SK-N-SH (cell line): ENCODE results near the gene HUWE1. TPM values are rescaled to one million over a fixed set of nuclear protein-coding genes. Genes with fewer than 3 reads are reported as not detected.

Experiments used
- CTCF ChIA-PET: fragments of 300-600, 350-600 bp; formaldehyde crosslinking; extraction: SDS; loops from one replicate; lab custom pipeline; 2021; lab: Yijun Ruan, JAX
- POLR2A ChIA-PET: fragments of 350-600 bp; sonication (Branson Sonifier 250); formaldehyde crosslinking; extraction: SDS; loops from one replicate; lab custom pipeline; 2020; ENCODE audit warnings: antibody characterized with exemption, inconsistent platforms; lab: Yijun Ruan, JAX
- DNase-seq: peaks from one replicate; pipeline ENCODE4 v3.0.0; 2012
- H2AFZ ChIP-seq: fragments of 200-600 bp; sonication (generic); 2 replicates; pipeline ENCODE4 v1.8.1; 2016; ENCODE audit warnings: antibody characterized with exemption, mild to moderate bottlenecking, low read depth
- H3F3A ChIP-seq: fragments of 200-600 bp; sonication (generic); replicated peaks from 2 replicates; pipeline ENCODE3; 2016; ENCODE audit warnings: antibody characterized with exemption, mild to moderate bottlenecking; ENCODE audit not compliant: insufficient read depth
- H3K27ac ChIP-seq, 2 experiments: fragments of 200-500 bp in 1 of 2; fragments of 200-600 bp in 1 of 2; sonication (Bioruptor generic) in 1 of 2; sonication (generic), shearing (Covaris generic) in 1 of 2; 2 replicates each; pipeline versions ENCODE4 v1.5.1 to v1.6.1; 2014 to 2016; ENCODE audit warnings: low read depth in 2 of 2, inconsistent platforms in 1 of 2, low read length in 1 of 2, mild to moderate bottlenecking in 1 of 2, mixed read lengths in 1 of 2
- H3K27me3 ChIP-seq: fragments of 200-600 bp; sonication (generic), shearing (Covaris generic); 2 replicates; pipeline ENCODE4 v1.6.1; 2016; ENCODE audit warnings: mixed run types; ENCODE audit not compliant: insufficient read depth
- H3K36me3 ChIP-seq, 2 experiments: fragments of 200-500 bp in 1 of 2; fragments of 200-600 bp in 1 of 2; sonication (Bioruptor generic) in 1 of 2; sonication (generic) in 1 of 2; replicated peaks in 1 of 2; 2 replicates each; pipeline versions ENCODE3 to v1.5.1; 2014 to 2016; ENCODE audit warnings: low read length in 1 of 2, mild to moderate bottlenecking in 1 of 2; ENCODE audit not compliant: insufficient read depth in 2 of 2, control insufficient read depth in 1 of 2
- H3K4me1 ChIP-seq, 2 experiments: fragments of 200-500 bp in 1 of 2; fragments of 200-600 bp in 1 of 2; sonication (Bioruptor generic) in 1 of 2; sonication (generic), shearing (Covaris generic) in 1 of 2; 2 replicates each; pipeline versions ENCODE4 v1.5.1 to v1.6.1; 2014 to 2016; ENCODE audit warnings: low read depth in 1 of 2, low read length in 1 of 2, mixed run types in 1 of 2; ENCODE audit not compliant: insufficient read depth in 2 of 2, control insufficient read depth in 1 of 2
- H3K4me2 ChIP-seq: fragments of 200-600 bp; sonication (generic), shearing (Covaris generic); 2 replicates; pipeline ENCODE4 v1.6.1; 2017; ENCODE audit warnings: mixed run types
- H3K4me3 ChIP-seq, 2 experiments: fragments of 200-500 bp in 1 of 2; fragments of 200-600 bp in 1 of 2; sonication (Bioruptor generic) in 1 of 2; sonication (generic), shearing (Covaris generic) in 1 of 2; 2 replicates each; pipeline versions ENCODE4 v1.5.1 to v1.8.1; 2014 to 2016; ENCODE audit warnings: low read depth in 2 of 2, inconsistent platforms in 1 of 2, low read length in 1 of 2, mild to moderate bottlenecking in 1 of 2, mixed read lengths in 1 of 2, moderate library complexity in 1 of 2
- H3K79me2 ChIP-seq: fragments of 200-600 bp; sonication (generic); 2 replicates; pipeline ENCODE4 v1.8.1; 2017; ENCODE audit warnings: mild to moderate bottlenecking; ENCODE audit not compliant: insufficient read depth
- H3K9ac ChIP-seq: fragments of 200-600 bp; sonication (generic); 2 replicates; pipeline ENCODE4 v1.6.1; 2017; ENCODE audit warnings: mixed run types
- H3K9me2 ChIP-seq: fragments of 200-600 bp; sonication (generic); 2 replicates; pipeline ENCODE4 v1.6.1; 2017; ENCODE audit warnings: mixed run types
- H3K9me3 ChIP-seq: fragments of 200-600 bp; sonication (generic); 2 replicates; pipeline ENCODE4 v1.6.1; 2017; ENCODE audit warnings: mixed run types, mild to moderate bottlenecking, moderate library complexity
- H4K20me1 ChIP-seq: fragments of 200-600 bp; sonication (generic); 2 replicates; pipeline ENCODE4 v1.6.1; 2017; ENCODE audit warnings: mild to moderate bottlenecking, mixed run types; ENCODE audit not compliant: insufficient read depth
- CTCF ChIP-seq: fragments of 200-600 bp; sonication (generic); IDR thresholded peaks from 2 replicates; pipeline ENCODE4 v1.6.1; 2017; ENCODE audit warnings: antibody characterized with exemption, mild to moderate bottlenecking, moderate library complexity
- ELF1 ChIP-seq: IDR thresholded peaks from 2 replicates; pipeline ENCODE4 v1.4.0; 2012
- FOSL2 ChIP-seq: IDR thresholded peaks from 2 replicates; pipeline ENCODE4 v1.4.0; 2012; ENCODE audit warnings: low read depth, mild to moderate bottlenecking, moderate library complexity, borderline replicate concordance
- GABPA ChIP-seq: IDR thresholded peaks from 2 replicates; pipeline ENCODE4 v1.4.0; 2012; ENCODE audit warnings: low read depth, mild to moderate bottlenecking
- GATA2 ChIP-seq: sonication (generic); formaldehyde crosslinking; IDR thresholded peaks from 2 replicates; pipeline ENCODE4 v1.5.0; 2020; ENCODE audit warnings: mild to moderate bottlenecking, missing genetic modification reagents
- JUND ChIP-seq: IDR thresholded peaks from 2 replicates; pipeline ENCODE4 v1.4.0; 2012
- MXI1 ChIP-seq: IDR thresholded peaks from 2 replicates; pipeline ENCODE4 v1.6.1; 2012; ENCODE audit warnings: mild to moderate bottlenecking, low read depth, low read length, improper control_type of control experiment
- NFIC ChIP-seq: IDR thresholded peaks from 2 replicates; pipeline ENCODE4 v1.4.0; 2012; ENCODE audit warnings: borderline replicate concordance
- RFX5 ChIP-seq: IDR thresholded peaks from 2 replicates; pipeline ENCODE4 v1.6.1; 2012; ENCODE audit warnings: mild to moderate bottlenecking, improper control_type of control experiment, low read length
- RXRA ChIP-seq: IDR thresholded peaks from 2 replicates; pipeline ENCODE4 v1.4.0; 2012; ENCODE audit warnings: low read depth, mild to moderate bottlenecking, borderline replicate concordance
- SIN3A ChIP-seq: IDR thresholded peaks from 2 replicates; pipeline ENCODE4 v1.6.1; 2012; ENCODE audit warnings: low read depth, mild to moderate bottlenecking, low read length, moderate library complexity, borderline replicate concordance
- TCF12 ChIP-seq: IDR thresholded peaks from 2 replicates; pipeline ENCODE4 v1.4.0; 2012
- ZBTB33 ChIP-seq: IDR thresholded peaks from 2 replicates; pipeline ENCODE4 v1.4.0; 2012; ENCODE audit warnings: low read depth, borderline replicate concordance
- WGBS: methylation state at CpG from one replicate; pipeline ENCODE4 v1.1.6; 2017; ENCODE audit warnings: low lambda C conversion rate; 5-methylcytosine and 5-hydroxymethylcytosine counted together
- polyA plus RNA-seq, 3 experiments: library from polyadenylated mRNA; depleted of rRNA; stranded (reverse); fragments of >200 nt; gene quantifications; 2 replicates each; pipeline ENCODE4 v1.2.3, GENCODE V29; 2012

Gene HUWE1
- polyA plus RNA-seq, 1 of the 3 experiments (the other 2 are of a cell fraction): 43.4 TPM

- H3K4me1 ChIP-seq: no peaks in the 10 kb centered on the region
- H3K79me2 ChIP-seq: peaks cover 15% of the 10 kb centered on the region; the same call in 1 of the 2 replicates
These were observed 64.1 kb downstream of the HUWE1 start for GRCh38 chrX:53622431-53622830.

More at GRCh38 chrX:53622431-53622830, 64.1 kb downstream of the HUWE1 start:
- TF ChIP-seq RXRA (no peak), ELF1 (no peak), CTCF (no peak), MXI1 (no peak), JUND (no peak), SIN3A (no peak), ZBTB33 (no peak), RFX5 (no peak), TCF12 (no peak), GATA2 (no peak), GABPA (no peak), FOSL2 (no peak), NFIC (no peak)
- Histone ChIP-seq H3F3A (no peaks in the 10 kb centered on the region), H3K27me3 (no peaks in the 10 kb centered on the region), H3K36me3 (peaks cover 53 to 55% of the 10 kb centered on the region in 2 experiments), H3K27ac (no peak overlapping the region), H4K20me1 (0 out of 2 replicates have a peak, but pooled peaks cover 3% of the 10 kb centered on the region), H3K4me3 (no peak overlapping the region), H2AFZ (no peak overlapping the region), H3K4me2 (no peak overlapping the region), H3K9me3 (no peaks in the 10 kb centered on the region), H3K9ac (no peak overlapping the region), H3K9me2 (no peaks in the 10 kb centered on the region)
- ChIA-PET POLR2A (no interaction called here), CTCF (interaction anchor here (0.5 kb wide), 1 partner anchor 9 kb away, joined by 3 read pairs; no protein-coding TSS in a partner anchor)
- WGBS: 44% methylated on average over 2 of the region's 2 CpGs
- no peak for DNase-seq
